Measurements from ENCODE around the gene CEP83.

- TF ChIP-seq CTCF (IDR thresholded peaks at IDR 0.05) (no peak), POLR2AphosphoS5 (IDR thresholded peaks at IDR 0.05) (no peak), POLR2A (IDR thresholded peaks at IDR 0.05) (no peak)
Measured at GRCh38 chr12:94372461-94372860, 87.2 kb downstream of the CEP83 start.

Data from prostate gland (tissue), 2 donors.